Astrocyte of the cerebellum (primary cell): ENCODE results near the gene SDHD.

Experiments
- DNase-seq: peaks from one replicate; pipeline ENCODE4 v3.0.0-alpha.2; 2011; ENCODE audit warnings: low read depth
- H3K4me3 ChIP-seq: 2 replicates; pipeline ENCODE4 v1.5.1; 2011; ENCODE audit warnings: mild to moderate bottlenecking, low read depth, low read length, moderate library complexity
- in situ Hi-C: cut with HindIII; loops from 2 replicates; pipeline ENCODE4 v1.10.0; 2017; ENCODE audit warnings: low sequenced_read_pairs
- TF ChIP-seq, protein P1 (sequence below): IDR thresholded peaks from 2 replicates; pipeline ENCODE4 v1.5.1; 2012; ENCODE audit warnings: low read length, low read depth, moderate library complexity, mild to moderate bottlenecking; ENCODE audit errors: missing control alignments

SDHD gene

DNA sequence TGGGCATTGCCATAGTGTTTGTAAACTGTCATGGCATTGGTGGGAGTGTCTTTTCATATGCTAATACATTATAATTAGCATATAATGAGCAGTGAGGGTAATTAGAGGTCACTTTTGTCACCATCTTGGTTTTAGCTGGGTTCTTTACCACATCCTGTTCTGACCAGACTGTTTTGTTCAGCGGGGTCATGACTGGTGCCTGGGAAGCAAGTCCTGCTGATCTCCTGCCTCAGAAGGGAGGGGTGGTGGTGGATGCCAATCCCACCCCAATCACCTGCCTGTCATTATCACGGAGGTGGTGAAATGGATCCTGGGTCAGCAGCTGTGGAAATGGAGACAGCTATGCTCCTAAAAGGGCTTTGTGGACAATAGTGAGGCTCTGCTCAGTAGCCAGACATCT, 46.1 kb downstream of the SDHD start:
- TF ChIP-seq, protein P1, sequence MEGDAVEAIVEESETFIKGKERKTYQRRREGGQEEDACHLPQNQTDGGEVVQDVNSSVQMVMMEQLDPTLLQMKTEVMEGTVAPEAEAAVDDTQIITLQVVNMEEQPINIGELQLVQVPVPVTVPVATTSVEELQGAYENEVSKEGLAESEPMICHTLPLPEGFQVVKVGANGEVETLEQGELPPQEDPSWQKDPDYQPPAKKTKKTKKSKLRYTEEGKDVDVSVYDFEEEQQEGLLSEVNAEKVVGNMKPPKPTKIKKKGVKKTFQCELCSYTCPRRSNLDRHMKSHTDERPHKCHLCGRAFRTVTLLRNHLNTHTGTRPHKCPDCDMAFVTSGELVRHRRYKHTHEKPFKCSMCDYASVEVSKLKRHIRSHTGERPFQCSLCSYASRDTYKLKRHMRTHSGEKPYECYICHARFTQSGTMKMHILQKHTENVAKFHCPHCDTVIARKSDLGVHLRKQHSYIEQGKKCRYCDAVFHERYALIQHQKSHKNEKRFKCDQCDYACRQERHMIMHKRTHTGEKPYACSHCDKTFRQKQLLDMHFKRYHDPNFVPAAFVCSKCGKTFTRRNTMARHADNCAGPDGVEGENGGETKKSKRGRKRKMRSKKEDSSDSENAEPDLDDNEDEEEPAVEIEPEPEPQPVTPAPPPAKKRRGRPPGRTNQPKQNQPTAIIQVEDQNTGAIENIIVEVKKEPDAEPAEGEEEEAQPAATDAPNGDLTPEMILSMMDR = no peak
- DNase-seq = no peak
- in situ Hi-C loops = no loop called here
- no peak overlapping the region for H3K4me3 ChIP-seq

DNA sequence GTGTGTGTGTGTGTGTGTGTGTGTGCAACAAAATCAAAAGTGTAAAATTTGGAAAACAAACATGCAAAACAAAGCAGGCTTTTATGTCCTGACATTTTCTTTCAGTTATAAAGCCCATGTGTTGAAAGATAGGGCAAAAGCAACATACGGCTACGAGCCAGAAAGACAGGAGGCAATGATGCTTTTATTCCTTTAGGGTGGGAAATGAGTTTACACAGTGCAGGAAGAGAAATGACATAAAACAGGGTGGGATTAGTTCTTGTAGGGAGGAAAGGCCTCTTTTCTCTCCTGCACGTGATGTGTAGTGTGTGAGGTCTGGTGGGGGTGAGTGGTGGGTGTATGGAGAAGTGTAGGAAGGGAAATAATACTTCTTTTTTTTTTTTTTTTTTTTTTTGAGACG, 47.8 kb downstream of the SDHD start:
- no peak overlapping the region for H3K4me3 ChIP-seq
- no peak for DNase-seq
- TF ChIP-seq, protein P1 = no peak
- in situ Hi-C loops = no loop called here

DNA sequence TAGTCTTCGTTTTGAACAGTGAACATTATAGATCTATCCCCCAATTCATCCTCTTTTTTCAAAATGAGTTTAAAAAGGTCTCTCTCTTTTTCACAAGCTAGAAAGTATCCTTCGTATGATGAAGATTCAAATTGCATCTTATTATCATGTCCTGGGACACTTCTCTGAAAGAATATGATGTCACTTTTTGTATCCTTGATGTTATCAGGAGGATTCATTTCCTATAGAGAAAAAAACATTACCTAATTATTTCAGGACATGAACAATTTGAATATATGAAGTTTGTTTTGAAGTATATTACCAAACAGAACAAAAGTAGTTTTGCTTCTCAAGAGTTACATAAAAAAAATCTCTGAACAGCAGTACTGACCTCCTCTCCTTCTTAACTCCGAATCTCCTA, 56.9 kb downstream of the SDHD start:
- in situ Hi-C loops = no loop called here
- DNase-seq = no peak
- TF ChIP-seq, protein P1 = no peak
- H3K4me3 ChIP-seq = no peak overlapping the region
